ENCODE data around the gene ZNF837. TPM values are rescaled to one million over a fixed set of nuclear protein-coding genes. Genes with fewer than 3 reads are reported as not detected.

The ZNF837 gene
- total RNA-seq, 4 donors from 2014 or later = 2.4 to 6.7 (median 3.3) TPM

- H3K36me3 ChIP-seq = peaks cover 18 to 71% (median 25%) of the 10 kb centered on the region in 3 donors
- no peak for TF ChIP-seq POLR2A (IDR thresholded peaks at IDR 0.05)
- TF ChIP-seq, protein P1, sequence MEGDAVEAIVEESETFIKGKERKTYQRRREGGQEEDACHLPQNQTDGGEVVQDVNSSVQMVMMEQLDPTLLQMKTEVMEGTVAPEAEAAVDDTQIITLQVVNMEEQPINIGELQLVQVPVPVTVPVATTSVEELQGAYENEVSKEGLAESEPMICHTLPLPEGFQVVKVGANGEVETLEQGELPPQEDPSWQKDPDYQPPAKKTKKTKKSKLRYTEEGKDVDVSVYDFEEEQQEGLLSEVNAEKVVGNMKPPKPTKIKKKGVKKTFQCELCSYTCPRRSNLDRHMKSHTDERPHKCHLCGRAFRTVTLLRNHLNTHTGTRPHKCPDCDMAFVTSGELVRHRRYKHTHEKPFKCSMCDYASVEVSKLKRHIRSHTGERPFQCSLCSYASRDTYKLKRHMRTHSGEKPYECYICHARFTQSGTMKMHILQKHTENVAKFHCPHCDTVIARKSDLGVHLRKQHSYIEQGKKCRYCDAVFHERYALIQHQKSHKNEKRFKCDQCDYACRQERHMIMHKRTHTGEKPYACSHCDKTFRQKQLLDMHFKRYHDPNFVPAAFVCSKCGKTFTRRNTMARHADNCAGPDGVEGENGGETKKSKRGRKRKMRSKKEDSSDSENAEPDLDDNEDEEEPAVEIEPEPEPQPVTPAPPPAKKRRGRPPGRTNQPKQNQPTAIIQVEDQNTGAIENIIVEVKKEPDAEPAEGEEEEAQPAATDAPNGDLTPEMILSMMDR (IDR thresholded peaks at IDR 0.05) = no peak
- DNase-seq = no peak
Observed at GRCh38 chr19:58392945-58393724, 12.3 kb upstream of the ZNF837 start.

GRCh38 chr19:58388175-58388526, 7.3 kb upstream of the ZNF837 start:
- DNase-seq = no peak
- Histone ChIP-seq H3K4me3 (peak overlapping the region; percentile 61 to 93 (median 80)), H3K27me3 (no peaks in the 10 kb centered on the region), H3K36me3 (peaks cover 7 to 53% (median 13%) of the 10 kb centered on the region in 3 donors), H3K9me3 (no peaks in the 10 kb centered on the region), H3K27ac (peak overlapping the region in 3 of 4 donors; percentile 97 to 99 (median 99)), H3K4me1 (peaks cover 27 to 69% (median 28%) of the 10 kb centered on the region in 3 donors)
- 58 to 73% methylated on average over 3 of the region's 3 CpGs for WGBS, 2 donors
- intact Hi-C loops (cut with DNase I) = no loop called here
- no peak for TF ChIP-seq POLR2A (IDR thresholded peaks at IDR 0.05)
- TF ChIP-seq, protein P1 (IDR thresholded peaks at IDR 0.05) = no peak

More at GRCh38 chr19:58392945-58393724, 12.3 kb upstream of the ZNF837 start:
- Histone ChIP-seq H3K4me3 (no peak overlapping the region), H3K4me1 (peaks cover 30 to 86% (median 31%) of the 10 kb centered on the region in 3 donors), H3K27me3 (peaks cover 0 to 27% (median 0%) of the 10 kb centered on the region in 4 donors), H3K27ac (peak overlapping the region in 2 of 4 donors; percentile 21 to 27), H3K9me3 (no peaks in the 10 kb centered on the region)
- intact Hi-C loops (cut with DNase I) = no loop called here
- WGBS, 2 donors = 87 to 88% methylated on average over 11 to 15 of the region's 26 CpGs

DNA sequence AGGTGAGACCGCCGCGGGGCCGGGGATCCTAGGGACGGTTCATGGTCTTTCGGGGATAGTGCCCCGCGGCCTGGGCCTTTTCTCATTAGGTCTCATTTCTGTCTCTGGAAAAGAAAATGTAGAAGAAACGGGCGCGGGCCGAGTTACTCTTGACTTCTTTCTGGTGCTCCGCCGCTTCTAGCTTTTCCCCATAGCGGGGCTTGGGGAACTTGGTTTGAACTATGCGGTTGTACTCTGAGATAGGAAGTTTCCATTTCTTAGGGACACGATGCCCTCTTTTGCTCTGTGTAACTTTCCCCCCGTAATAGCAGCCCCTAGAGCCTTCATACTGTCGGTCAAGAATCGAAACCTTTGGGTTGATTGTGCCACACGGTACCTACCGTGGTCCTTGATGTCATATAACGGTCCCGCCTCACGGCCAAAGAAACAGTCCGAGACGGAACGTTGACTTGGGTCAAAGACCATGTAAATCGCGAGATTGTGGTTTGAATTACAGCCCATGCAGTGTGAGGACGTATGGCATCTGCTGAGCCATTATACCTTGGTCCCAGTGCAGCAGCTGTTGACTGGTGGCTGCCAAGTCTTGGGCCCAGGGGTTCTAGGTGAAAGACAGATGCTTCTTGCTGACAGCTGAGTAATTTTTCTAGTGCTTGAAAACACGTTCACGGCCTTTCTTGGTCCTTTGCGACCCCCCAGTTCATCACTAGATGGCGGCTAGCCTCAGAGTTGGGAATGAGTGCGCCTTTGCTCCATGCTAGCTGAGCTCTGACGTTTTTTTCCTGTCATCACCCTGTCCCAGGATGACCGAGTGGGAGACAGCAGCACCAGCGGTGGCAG, 6.7 kb upstream of the ZNF837 start:
- intact Hi-C loops (cut with DNase I) = no loop called here
- Histone ChIP-seq H3K36me3 (peaks cover 1 to 48% (median 9%) of the 10 kb centered on the region in 3 donors), H3K9me3 (no peaks in the 10 kb centered on the region), H3K27ac (peak overlapping the region; percentile 97 to 99 (median 98)), H3K4me1 (peaks cover 27 to 63% (median 28%) of the 10 kb centered on the region in 3 donors), H3K4me3 (peak overlapping the region; percentile 61 to 93 (median 80)), H3K27me3 (no peaks in the 10 kb centered on the region)
- no peak for DNase-seq
- TF ChIP-seq POLR2A (IDR thresholded peaks at IDR 0.05) = no peak
- TF ChIP-seq, protein P1 (IDR thresholded peaks at IDR 0.05) = no peak
- WGBS, 2 donors = 5 to 6% methylated on average over 33 to 36 of the region's 39 CpGs

- TF ChIP-seq, protein P1 (IDR thresholded peaks at IDR 0.05) = peak in 1 of 6 experiments; percentile 11
- TF ChIP-seq POLR2A (IDR thresholded peaks at IDR 0.05) = peak in 3 of 4 donors; percentile 7 to 82 (median 70)
- peaks cover 0 to 40% (median 7%) of the 10 kb centered on the region in 3 donors for H3K36me3 ChIP-seq
- H3K4me3 ChIP-seq = peak within 1 kb of the TSS; percentile 61 to 93 (median 80)
- peak; percentile 92 for DNase-seq
- peak within 1 kb of the TSS; percentile 97 to 99 (median 98) for H3K27ac ChIP-seq
- H3K9me3 ChIP-seq = no peaks in the 10 kb centered on the region
- H3K4me1 ChIP-seq = peaks cover 31 to 68% (median 36%) of the 10 kb centered on the region in 3 donors
- intact Hi-C loops (cut with DNase I) = no loop called here
- WGBS, 2 donors = 0 to 1% methylated on average over 13 to 32 of the region's 64 CpGs
- no peaks in the 10 kb centered on the region for H3K27me3 ChIP-seq
Observed at GRCh38 chr19:58386576-58387337, 5.9 kb upstream of the ZNF837 start, which contains the start of gene RPS5. TSS of gene RPS5 (plus strand) at chr19:58387269. CDS start at chr19:58388138, 869 bp downstream.
